OCI-LY1 (cell line): ENCODE results near the gene ATG2A.

Source experiments
- CTCF ChIP-seq: fragments of 200-600 bp; sonication (generic), shearing (Covaris generic); IDR thresholded peaks from 2 replicates; pipeline ENCODE4 v1.5.1; 2017; ENCODE audit warnings: mild to moderate bottlenecking, antibody characterized with exemption, low read length, moderate library complexity, mixed read lengths
- EZH2 ChIP-seq: fragments of 200-600 bp; sonication (generic), shearing (Covaris generic); IDR thresholded peaks from 2 replicates; pipeline ENCODE4 v1.8.0; 2017; ENCODE audit warnings: borderline replicate concordance, mixed run types, mild to moderate bottlenecking, antibody characterized with exemption, low read length, moderate library complexity, mixed read lengths

DNA sequence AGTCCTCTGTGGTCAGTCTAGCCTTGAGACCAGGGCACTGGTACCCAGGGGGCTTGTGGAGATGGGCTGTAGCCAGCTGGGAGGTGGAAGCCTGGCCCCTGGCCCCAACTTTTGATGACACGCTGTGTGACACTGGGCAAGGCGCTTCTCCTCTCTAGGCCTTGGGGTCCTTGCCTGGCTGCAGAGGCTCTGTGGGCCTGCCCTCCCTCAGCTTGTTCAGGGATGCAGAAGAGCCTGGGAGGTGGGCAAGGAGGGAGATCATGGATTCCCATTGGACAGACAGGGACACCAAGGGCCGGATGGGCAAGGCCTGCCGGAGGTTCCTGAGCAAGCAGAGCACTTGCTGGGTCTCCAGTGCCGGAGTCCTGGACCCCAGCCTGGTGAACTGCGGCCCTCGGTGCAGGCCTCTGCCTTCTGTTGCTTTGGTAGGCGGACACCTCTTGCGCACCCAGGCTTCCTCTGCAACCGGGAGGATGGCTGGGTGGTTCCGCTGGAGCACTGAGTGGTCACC is 6.2 kb upstream of the ATG2A start:
- no peak for TF ChIP-seq CTCF
- TF ChIP-seq EZH2, result no peak
